ENCODE results near the gene NRAS. TPM values are rescaled to one million over a fixed set of nuclear protein-coding genes. Genes with fewer than 3 reads are reported as not detected.
"Not testable (repeated sequence)": the region's sequence is repeated elsewhere in the genome, so short reads cannot be mapped to it uniquely, and the experiment has no call there.

NRAS gene
- 10 to 100 TPM; 50.8 to 78.4 (median 68.2) TPM for polyA plus RNA-seq (ENCODE audit: insufficient read length in 4 of 4)

- peak; percentile 79 to 89 (median 82) for DNase-seq (ENCODE audit: low read depth in 4 of 4, low spot score in 3 of 4)
Observed at GRCh38 chr1:114716304-114717170, at the start of gene NRAS. TSS of gene NRAS (minus strand) at chr1:114716771. CDS start at chr1:114716160, 611 bp downstream.

- DNase-seq (ENCODE audit: low read depth in 4 of 4, low spot score in 3 of 4): no peak
Observed at GRCh38 chr1:114764689-114765088, 48.1 kb upstream of the NRAS start.

- DNase-seq (ENCODE audit: low read depth in 4 of 4, low spot score in 3 of 4): no peak
Observed at GRCh38 chr1:114758256-114758832, 41.8 kb upstream of the NRAS start.

GRCh38 chr1:114757455-114758255, 41.1 kb upstream of the NRAS start, which contains the start of gene CSDE1:
TSS of gene CSDE1 (minus strand) at chr1:114757984. CDS start at chr1:114739890, 18,094 bp downstream.
- DNase-seq (ENCODE audit: low read depth in 4 of 4, low spot score in 3 of 4): peak; percentile 95 to 97 (median 96)

- DNase-seq (ENCODE audit: low read depth in 4 of 4, low spot score in 3 of 4): peak in 2 of 4 donors; percentile 9 to 10
Observed at GRCh38 chr1:114756949-114757454, 40.4 kb upstream of the NRAS start.

GRCh38 chr1:114756009-114756892, 39.7 kb upstream of the NRAS start:
- no peak for DNase-seq (ENCODE audit: low read depth in 4 of 4, low spot score in 3 of 4)

- DNase-seq (ENCODE audit: low read depth in 4 of 4, low spot score in 3 of 4): no peak
Observed at GRCh38 chr1:114755006-114755931, 38.7 kb upstream of the NRAS start.

GRCh38 chr1:114753702-114754101, 37.1 kb upstream of the NRAS start:
- DNase-seq (ENCODE audit: low read depth in 4 of 4, low spot score in 3 of 4): not testable (repeated sequence)

- no peak for DNase-seq (ENCODE audit: low read depth in 4 of 4, low spot score in 3 of 4)
Observed at GRCh38 chr1:114753143-114753542, 36.6 kb upstream of the NRAS start.

- no peak for DNase-seq (ENCODE audit: low read depth in 4 of 4, low spot score in 3 of 4)
Observed at GRCh38 chr1:114750780-114751179, 34.2 kb upstream of the NRAS start.

- no peak for DNase-seq (ENCODE audit: low read depth in 4 of 4, low spot score in 3 of 4)
Observed at GRCh38 chr1:114749835-114750234, 33.3 kb upstream of the NRAS start.

GRCh38 chr1:114746450-114747121, 30.0 kb upstream of the NRAS start:
- no peak for DNase-seq (ENCODE audit: low read depth in 4 of 4, low spot score in 3 of 4)

GRCh38 chr1:114745291-114745690, 28.7 kb upstream of the NRAS start:
- DNase-seq (ENCODE audit: low read depth in 4 of 4, low spot score in 3 of 4): no peak

GRCh38 chr1:114741963-114742746, 25.6 kb upstream of the NRAS start:
- DNase-seq (ENCODE audit: low read depth in 4 of 4, low spot score in 3 of 4): no peak

GRCh38 chr1:114740331-114740730, 23.8 kb upstream of the NRAS start:
- DNase-seq (ENCODE audit: low read depth in 4 of 4, low spot score in 3 of 4): no peak

- no peak for DNase-seq (ENCODE audit: low read depth in 4 of 4, low spot score in 3 of 4)
Observed at GRCh38 chr1:114737314-114737849, 20.8 kb upstream of the NRAS start.

GRCh38 chr1:114735479-114735878, 18.9 kb upstream of the NRAS start:
- DNase-seq (ENCODE audit: low read depth in 4 of 4, low spot score in 3 of 4): no peak
